Measurements from ENCODE around the gene FNDC5.

The FNDC5 gene

DNA sequence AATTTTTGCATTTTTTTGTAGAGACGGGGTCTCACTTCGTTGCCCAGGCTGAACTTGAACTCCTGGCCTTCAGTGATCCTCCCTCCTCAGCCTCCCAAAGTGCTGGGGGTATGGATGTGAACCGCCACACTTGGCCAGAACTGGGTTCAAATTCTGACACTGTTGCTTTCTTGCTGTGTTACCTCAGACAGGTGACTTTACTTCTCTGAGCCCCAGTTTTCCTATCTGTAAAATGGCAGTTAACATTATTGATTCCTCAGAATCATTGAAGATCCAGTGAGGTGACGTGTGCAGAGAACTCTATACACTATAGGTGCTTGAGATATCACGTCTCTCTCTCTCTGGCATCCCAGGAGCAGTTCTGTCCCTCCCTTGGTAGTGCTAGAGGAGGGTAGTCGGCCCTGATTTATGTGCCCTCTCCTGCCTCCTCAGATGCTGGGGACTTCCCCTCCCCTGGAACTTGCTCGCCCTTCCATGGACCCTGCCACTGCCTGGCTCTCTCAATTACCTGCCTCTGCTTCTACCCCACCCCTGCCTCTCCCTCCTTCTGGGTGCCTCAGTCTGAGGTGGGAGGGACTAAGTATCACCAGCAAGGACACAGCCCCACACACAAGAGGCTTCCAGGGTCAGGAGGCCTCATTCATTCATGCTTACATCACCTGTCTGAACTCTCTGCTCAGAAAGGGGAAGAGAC, 12.8 kb upstream of the FNDC5 start:
- DNase-seq = no peak

DNA sequence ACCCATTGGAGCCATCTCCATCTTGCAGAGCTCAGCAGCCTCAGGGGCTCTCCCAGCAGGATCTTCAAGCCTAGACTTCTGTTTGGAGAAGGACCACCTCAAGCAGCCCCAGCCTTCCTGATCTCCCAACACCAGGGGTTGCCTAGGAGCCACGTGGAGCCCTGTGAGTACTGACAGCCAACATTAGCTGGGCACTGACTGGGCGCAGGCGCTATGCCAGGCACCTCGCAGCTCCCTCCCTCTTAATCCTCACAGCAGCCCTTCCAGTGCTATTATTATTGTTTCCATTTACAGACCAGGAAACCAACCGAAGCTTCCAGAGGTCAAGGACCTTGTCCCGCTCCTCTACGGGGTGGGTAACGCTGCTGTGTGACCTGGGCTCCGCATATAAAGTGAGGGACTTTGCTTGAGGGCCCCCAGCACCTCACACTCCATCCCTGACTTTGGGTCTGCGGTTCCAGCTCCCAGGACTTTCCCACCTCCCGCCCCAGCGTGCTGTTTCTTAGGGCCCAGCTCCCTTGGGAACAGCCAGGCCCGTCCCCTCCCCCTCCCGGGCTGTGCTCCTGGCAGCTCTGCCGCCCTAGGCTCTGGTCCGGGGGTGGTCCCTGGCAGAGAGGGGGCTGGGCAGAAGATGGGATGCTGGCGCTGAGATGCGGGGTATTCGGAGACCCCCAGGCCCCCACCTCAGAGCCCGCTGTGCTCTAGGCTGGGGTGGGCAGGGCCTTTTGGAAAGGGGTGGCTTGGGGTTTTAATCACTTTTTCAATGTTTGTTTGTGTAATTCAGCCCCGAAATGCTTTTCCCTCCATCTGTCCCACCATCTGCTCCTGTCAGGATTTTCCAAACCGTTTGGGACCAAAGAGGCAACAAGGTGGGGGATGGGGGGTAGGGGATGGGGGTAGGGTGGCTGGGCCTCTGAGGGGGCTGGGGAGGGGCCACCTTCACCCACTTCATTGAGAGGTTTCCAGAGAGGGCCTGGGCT, 11.4 kb upstream of the FNDC5 start:
- DNase-seq = no peak

GRCh38 chr1:32881291-32881690, 10.6 kb upstream of the FNDC5 start:
- DNase-seq = no peak

GRCh38 chr1:32878637-32879041, 7.9 kb upstream of the FNDC5 start:
- no peak for DNase-seq

DNA sequence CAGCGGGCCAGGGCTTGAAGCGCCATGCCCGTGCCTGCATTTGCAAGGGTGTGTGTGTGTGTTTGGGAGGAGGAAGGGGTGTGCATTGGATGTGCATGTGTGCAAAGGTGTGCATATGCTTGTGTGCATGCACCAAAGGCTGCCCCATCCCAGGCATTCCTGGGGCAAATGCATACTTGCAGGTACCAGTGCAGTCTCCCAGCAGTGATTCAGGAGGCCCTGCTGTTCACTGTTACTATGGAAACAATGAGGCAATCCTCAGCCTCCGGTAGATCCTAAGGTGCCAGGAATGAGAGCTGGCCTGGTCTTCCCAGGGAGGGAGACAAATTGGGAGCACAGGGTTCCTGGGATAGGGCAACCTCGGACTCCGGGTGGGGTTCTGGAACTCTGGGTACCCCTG, 7.5 kb upstream of the FNDC5 start:
- DNase-seq = no peak

DNA sequence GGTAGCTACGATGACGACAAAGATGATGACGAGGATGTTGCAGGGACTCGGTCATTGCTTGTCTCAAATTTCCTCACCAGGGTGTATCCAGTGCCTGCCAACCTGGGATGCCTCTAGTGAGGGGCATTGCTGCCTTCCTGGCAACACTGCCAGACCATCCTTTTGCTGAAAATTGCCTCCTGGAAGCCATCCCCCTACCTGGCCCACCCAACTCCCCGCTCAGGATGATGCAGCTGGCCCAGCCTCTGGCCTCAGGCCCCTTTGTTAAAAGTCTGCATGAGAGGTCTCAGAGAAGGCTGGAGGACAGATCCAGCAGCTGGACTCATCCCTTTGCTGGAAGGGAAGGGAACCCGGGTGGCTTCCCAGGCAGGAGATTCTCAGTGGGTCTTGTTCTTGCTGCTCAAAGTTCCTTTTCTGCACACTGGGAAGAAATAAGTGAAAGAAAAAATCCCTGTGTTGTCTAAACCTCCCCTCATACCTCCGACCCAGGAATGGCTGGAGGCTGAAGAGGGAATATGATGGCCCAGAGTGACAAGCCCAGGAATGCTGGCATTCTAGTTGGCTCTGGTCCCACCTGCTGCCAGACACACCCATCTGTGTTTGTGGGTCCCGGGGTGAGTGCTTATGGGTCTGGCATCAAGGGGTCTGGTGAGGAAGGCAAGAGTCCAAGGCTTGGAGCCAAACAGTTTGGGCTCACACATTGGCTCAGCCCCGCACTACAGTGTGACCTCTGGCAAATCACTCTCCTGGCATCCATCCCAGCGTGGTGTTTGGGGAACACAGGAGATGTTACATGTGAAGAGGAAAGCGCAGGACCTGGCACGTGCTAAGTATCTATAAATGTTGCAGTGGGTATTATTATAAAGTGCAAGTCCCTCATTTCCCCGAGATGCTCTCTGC, 6.7 kb upstream of the FNDC5 start:
- no peak for DNase-seq

GRCh38 chr1:32876341-32877210, 5.9 kb upstream of the FNDC5 start:
- peak; percentile 78 for DNase-seq

GRCh38 chr1:32874860-32875752, 4.4 kb upstream of the FNDC5 start:
- no peak for DNase-seq

- DNase-seq = no peak
Observed at GRCh38 chr1:32873484-32873883, 2.8 kb upstream of the FNDC5 start.

DNA sequence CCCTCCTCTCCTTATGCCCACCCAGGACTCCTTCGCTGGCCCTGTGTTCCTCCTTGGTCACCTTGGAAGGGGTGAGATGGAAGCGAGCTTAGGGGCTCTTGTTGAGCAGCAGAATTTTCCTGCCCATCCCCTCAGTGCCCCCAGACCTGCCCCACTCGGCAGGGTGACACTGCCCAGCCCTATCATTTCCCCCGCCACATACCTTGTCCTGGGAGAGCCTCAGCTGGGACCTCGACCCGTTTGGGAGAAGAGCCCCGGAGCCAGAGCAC, 1.4 kb upstream of the FNDC5 start:
- DNase-seq = no peak

DNA sequence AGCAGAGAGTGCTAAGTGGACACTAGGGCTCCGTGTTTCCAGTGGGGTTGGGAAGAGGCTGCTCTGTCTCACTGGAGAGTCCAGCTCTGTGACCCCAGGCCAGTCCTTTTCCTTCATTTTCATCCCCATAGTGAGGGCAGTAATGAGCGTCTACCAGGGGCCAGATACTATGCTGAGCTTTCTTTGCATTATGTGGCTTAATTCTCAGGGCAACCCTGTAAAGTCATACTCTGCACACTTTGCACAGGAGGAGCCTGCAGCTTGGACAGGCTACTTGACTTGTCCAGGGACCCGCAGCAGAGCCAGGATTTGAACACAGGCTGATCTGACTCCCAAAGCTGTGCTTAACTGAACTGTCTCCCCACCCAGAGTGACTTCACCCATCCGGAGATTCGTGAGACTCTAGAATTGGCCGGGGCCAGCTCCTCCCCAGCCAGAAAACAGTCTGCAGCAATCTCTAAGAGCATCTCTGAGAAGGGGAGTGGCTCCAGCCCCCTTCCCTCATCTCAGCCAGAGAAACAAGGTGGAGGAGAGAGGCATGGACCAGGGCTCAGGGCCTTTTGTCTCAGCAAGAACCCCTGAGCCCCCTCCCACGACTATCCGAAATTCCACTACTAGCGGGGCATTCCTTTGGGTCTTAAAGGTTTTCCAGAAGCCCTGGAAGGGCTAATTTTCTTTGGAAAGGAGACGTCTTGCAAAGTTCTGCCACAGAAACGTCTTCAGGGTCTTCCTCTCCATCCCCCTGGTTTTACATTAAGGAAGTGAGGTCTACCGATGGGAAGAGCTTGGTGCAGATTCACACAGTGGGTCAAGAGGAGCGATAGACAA, 866 bp upstream of the FNDC5 start:
- DNase-seq = no peak

- DNase-seq = no peak
Observed at GRCh38 chr1:32869923-32870614, 643 bp downstream of the FNDC5 start.

GRCh38 chr1:32868806-32869455, 1.8 kb downstream of the FNDC5 start:
- no peak for DNase-seq

- no peak for DNase-seq
Observed at GRCh38 chr1:32868085-32868484, 2.6 kb downstream of the FNDC5 start.

DNA sequence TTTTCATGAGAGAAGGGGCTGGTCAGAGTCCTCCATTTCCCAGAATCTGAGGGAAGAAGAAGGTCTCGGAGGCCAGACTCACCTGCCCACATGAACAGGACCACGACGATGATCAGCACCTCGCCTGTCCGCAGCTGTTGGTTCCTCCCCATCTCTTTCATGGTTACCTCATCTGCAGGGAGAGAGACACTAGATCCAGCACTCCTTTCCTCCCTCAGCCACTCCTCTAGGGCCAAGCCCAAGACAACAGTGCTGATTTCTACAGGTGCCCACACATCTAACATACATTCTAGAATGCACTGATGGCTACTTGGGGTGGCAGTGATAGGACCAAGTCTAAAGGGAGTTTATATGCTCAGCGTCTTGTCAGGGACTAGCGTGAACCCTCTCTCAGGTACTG, 3.0 kb downstream of the FNDC5 start:
- DNase-seq = no peak

DNA sequence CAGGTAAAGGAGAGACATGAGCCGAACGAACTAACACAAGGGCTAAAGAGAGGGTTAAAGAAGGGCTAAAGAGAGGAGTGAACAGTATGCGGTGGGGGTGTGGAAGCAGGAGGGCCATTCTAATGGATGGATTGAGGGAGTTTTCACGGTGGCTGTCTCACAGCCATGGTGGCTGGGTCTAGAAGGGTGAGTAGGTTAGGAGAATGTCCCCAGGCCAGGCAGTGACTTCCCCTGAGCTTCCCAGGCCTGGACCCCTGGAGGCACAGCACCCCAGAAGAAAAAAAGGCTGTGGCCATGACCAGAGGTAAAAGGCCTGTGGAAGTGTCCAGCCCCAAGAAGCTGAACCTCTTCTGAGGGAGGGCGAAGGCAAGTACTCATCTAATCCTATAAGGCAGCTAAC, 3.6 kb downstream of the FNDC5 start:
- no peak for DNase-seq

DNA sequence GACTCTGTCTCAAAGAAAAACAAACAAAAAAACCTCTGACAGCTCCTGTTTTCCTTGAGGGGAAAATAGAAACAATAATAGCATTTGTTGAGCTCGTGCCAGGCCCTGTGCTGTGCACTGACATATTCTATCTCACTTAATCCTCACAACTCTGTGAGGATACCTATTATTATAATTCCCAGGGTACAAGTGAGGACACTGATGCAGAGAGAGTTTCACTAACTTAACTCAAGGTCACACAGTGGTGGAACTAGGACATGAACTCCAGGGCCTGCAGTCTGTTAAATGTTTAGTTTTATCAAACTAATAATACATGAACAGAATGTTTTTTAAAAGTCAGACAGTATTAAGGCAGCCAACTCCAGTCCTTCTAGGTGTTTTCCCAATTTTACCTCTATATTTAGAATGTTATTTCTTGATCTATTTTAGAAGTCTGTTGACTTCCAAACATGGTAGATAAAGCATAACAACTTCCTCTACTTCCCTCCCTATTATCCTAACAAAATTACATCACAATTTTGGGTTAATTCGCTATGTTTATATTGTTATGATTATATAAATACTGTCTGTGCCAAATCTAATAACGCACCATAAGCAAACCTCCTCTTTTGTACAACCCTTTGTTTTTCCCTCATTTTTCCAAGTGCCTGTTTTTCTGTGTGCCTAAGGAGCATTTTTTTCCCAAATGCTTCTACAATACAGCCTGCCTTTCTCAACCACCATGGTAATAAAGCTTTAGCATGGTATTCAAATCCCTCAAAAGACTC, 4.9 kb downstream of the FNDC5 start:
- no peak for DNase-seq

DNA sequence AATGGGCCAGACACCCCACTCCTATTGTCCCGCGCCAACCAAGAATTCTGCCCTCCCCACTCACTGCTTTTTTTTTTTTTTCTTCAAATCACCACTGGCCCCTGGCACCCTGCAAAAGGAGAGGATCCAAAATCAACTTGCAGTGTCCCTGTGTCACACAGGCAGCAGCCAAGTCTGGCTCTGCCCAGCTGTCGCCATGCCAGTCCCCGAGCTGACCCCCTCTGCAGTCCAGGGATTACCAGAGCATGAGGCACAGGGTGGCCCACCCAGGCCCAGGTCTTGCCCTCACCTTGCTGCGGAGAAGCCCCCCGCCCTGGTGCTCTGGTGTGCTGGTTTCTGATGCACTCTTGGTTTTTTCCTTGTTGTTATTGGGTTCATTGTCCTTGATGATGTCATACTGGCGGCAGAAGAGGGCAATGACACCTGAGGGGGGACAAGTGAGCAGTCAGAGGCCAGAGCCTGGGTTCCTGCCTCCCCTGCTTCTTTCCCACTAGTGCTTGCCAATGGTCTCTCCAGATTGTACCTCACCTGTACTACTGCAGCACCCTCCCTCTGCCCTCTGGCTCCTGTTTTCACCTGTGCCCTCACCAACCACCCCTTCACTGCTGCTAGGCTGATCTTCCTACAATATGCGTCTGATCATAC, 6.2 kb downstream of the FNDC5 start:
- DNase-seq = no peak
